NCI-H526 treated with DMSO at 0.1 percent for 48 hours (cell line): Measurements from ENCODE around the gene ANKRD44.

Source experiments
- DNase-seq: peaks from one replicate; lab custom pipeline; 2025; lab: John Stamatoyannopoulos, UW

The ANKRD44 gene

DNA sequence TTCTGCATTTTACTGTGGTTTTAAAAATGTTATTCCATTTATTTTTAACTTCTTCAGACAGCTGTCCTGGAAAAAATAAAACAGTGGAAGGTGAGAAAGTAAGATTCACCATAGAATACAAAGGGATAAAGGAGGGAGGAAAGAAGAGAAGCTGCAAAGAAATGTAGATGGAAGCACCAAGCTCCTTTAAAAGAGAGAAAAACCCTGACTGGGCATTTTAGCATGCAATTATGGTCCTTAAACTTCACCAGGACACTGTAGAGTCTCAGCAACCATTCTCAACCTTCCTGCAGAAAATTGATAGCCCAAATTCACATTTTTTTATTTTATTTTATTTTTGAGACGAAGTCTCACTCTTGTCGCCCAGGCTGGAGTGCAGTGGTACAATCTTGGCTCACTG, 11.6 kb upstream of the ANKRD44 start:
- no peak for DNase-seq

GRCh38 chr2:197315371-197315770, 4.8 kb upstream of the ANKRD44 start:
- no peak for DNase-seq

- no peak for DNase-seq
These were observed 1.6 kb upstream of the ANKRD44 start for GRCh38 chr2:197312186-197312585.

- no peak for DNase-seq
These were observed 947 bp upstream of the ANKRD44 start for GRCh38 chr2:197311421-197312033.

DNA sequence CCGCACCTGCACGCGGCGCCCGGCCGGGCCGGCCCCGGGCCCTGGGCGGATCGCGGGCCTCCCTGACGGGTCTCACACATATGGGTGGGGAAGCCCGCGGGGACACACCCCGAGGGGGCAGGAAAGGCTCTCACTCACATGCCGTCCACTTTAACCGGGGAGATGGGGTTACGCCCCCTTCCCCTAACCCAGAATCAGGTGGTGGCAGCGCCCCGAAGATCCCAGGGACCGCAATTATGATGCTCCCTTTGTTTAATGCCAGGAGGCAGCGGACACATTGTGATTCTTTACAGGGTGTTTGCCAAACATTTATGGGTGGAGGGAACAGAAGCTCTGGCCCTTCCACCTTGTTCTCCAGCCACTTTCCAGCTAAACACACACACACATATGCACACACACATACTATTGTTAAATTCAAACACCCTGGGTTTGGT, 424 bp upstream of the ANKRD44 start:
- no peak for DNase-seq

GRCh38 chr2:197309691-197310231, 819 bp downstream of the ANKRD44 start:
- DNase-seq = peak; percentile 5

- no peak for DNase-seq
These were observed 1.4 kb downstream of the ANKRD44 start for GRCh38 chr2:197308996-197309690.

DNA sequence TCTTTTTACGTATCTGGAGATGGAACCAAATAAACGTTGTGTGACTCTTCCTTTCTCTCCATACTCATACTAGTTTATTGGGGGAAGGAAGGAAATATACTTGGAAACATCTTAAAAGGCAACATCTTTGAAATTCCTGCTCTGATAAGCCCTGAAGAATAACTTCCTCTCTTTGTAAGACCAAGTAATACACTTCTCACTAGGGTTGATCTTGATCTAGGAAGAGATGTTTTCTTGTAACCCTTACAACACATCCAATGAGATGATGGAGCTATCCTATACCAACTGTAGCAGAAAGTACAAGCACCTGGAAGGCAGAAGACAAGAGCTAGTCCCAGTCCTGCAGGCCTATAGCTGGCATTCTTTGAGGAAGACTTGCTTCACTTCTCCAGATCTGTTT, 2.0 kb downstream of the ANKRD44 start:
- DNase-seq = no peak

- DNase-seq = no peak
These were observed 2.6 kb downstream of the ANKRD44 start for GRCh38 chr2:197307933-197308521.

GRCh38 chr2:197307236-197307932, 3.2 kb downstream of the ANKRD44 start:
- no peak for DNase-seq

DNA sequence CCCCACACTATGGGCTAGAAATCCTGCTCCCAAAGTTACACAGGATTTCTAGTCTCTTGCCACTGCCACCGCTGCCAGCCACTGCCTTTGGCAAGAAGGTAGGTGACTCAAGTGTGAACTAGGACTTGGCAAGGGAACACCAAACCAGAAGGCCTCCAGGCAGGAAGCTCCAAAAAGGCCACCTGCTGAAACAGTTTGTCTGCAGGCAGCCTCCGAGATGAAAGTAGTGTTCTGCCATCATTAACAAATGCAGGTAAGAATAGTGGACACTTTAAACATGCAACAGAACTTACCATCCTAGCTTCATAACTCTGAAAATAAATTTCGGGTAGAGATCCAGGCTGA, 3.9 kb downstream of the ANKRD44 start:
- DNase-seq = no peak

DNA sequence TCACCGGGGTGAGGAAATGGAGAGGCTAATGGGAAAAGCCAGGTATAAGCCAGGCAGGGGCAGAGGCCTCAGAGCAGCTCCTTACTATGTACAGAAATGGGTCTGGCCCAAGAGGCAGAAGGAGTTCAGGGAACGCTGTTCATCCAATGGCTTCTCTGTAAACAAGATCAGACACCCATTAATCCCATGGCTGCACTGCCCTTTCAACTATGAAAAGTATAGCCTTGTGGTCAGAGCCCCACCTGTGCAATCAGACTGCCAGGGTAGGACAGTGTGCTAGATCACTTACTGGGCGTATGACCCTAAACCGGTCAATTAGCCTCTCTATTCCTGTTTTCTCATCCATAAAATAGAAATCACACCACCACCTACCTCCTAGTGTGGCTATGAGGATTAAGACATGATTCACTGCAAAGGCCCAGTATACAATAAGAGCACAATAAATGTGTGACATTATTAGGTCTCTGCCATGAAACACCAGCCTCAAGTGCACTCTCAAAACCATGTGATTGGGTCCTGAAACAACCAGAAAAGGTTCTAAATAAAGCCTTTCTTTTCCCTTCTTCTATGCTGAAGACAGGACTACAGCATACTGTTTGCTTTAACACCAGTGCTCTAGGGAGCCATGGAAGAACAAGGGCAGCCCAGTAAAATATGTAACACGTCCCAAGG, 4.4 kb downstream of the ANKRD44 start:
- no peak for DNase-seq

DNA sequence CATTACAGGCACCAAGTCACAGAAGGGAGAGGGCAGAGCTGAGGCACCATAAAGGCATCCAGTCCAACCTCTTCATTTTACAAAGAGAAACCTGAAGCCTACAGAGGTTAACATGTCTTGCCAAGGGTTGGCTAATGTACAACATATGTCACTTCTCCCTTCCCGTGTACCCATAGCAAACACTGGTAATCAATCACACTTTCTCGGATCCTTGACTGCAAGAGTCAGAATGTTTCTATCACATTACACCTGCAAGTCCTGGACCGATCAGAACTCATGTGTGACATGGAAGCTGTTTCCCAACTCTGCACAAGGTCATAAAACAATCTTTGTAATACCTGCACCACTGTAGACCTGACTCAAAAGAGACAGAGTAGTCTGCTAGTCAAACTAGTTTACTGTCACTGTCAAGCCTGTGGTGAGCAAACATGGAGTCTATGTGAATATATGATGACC, 6.0 kb downstream of the ANKRD44 start:
- no peak for DNase-seq

DNA sequence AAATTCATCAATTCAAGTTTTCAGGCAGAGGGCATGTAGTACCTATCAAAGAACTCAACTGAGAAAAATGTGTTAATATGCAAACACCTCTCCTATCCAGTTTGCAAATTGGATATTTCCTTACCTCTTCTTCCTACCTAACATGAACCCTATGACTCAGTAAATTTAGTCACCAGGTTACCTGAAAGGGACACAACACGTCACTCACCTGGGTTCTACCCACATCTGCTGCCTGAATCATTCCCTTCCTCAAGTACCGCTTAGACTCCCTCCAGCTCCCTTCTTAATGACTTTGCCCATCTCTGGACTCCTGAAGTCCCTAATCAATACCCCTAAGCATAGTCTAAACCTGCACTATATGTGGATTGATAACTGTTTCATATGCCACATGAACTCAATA, 10.4 kb downstream of the ANKRD44 start:
- no peak for DNase-seq

DNA sequence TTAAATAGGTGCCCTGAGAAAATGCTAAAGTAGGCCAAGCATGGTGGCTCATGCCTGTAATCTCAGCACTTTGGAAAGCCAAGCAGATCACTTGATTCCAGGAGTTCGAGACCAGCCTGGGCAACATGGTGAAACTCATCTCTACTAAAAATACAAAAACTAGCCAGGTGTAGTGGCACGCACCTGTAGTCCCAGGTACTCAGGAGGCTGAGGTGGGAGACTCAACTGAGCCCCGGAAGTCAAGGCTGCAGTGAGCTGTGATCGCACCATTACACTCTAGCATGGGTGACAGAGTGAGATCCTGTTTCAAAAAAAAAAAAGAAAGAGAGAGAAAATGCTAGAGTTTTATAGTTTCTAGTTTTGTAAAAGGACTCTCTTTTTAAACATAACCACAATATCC, 12.0 kb downstream of the ANKRD44 start:
- no peak for DNase-seq

DNA sequence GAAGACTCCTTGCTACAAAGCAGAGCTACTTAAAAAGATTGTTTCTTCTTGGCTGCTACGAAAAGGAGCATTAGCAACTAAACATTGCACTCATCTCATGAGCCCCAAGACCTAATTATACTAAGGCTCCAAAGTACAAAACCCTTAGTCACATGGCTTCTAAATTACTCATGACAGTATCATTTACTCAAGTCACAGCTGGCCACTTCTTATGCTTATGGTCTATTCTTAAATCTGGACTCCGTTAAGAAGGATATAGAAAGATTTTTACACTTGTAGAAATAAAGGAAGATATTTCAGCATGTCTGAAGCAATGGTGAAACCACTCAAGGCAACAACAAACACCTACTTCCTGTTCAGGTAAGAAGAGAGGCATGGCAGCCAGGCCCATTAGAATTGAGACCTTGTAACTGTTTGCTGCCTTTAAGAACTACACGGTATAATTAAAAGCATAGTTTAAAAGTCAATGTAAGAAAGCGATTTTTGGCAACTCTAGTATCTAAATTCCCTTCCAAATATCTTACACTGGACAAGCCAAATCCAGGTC, 12.7 kb downstream of the ANKRD44 start:
- DNase-seq = no peak

- DNase-seq = no peak
These were observed 13.3 kb downstream of the ANKRD44 start for GRCh38 chr2:197297266-197297665.

GRCh38 chr2:197296835-197297234, 13.7 kb downstream of the ANKRD44 start:
- DNase-seq = no peak

DNA sequence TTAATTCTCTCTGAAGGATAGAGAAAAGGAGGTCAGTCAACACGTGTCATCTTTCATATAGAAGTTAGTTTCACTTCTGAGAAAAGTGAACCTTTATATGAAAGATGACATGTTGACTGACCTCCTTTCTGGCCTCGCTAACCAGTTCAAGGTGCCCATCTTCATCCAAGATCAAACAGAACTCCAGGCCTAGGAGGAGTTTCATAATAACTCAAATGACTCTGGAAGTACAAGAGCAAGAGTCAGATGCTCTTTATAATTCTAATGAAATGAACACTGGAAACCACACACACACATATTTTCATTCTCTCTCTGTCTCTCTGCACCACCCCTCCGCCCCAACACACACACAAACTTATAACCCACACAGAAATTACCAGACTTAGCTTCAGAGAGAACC, 16.3 kb downstream of the ANKRD44 start:
- no peak for DNase-seq

- DNase-seq = no peak
These were observed 17.1 kb downstream of the ANKRD44 start for GRCh38 chr2:197293252-197294007.

DNA sequence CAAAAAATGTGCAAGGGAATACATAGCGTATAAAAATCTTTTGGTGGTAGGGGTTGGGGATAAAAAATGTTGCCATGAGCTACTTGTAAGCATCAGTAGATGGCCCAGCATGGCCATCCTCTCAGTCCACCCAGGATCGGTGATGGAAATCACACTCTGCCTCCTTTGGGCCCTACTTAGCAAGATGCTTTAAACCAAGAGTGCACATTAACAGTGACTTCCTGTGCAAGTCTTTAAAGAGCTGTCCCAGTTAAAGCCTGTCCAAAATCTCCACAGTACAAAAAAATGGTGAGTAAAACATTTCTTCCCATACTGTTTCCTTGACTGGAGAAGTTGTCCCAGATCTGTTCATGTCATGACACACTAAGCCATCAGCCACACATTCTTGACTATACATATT, 18.0 kb downstream of the ANKRD44 start:
- DNase-seq = no peak
